UCSD-AML1 (cell line): Measurements from ENCODE around the gene DAAM2.

ENCODE experiments used
- DNase-seq: peaks from one replicate; lab custom pipeline; 2025; ENCODE audit not compliant: unreplicated experiment; lab: John Stamatoyannopoulos, UW

DAAM2 gene

DNA sequence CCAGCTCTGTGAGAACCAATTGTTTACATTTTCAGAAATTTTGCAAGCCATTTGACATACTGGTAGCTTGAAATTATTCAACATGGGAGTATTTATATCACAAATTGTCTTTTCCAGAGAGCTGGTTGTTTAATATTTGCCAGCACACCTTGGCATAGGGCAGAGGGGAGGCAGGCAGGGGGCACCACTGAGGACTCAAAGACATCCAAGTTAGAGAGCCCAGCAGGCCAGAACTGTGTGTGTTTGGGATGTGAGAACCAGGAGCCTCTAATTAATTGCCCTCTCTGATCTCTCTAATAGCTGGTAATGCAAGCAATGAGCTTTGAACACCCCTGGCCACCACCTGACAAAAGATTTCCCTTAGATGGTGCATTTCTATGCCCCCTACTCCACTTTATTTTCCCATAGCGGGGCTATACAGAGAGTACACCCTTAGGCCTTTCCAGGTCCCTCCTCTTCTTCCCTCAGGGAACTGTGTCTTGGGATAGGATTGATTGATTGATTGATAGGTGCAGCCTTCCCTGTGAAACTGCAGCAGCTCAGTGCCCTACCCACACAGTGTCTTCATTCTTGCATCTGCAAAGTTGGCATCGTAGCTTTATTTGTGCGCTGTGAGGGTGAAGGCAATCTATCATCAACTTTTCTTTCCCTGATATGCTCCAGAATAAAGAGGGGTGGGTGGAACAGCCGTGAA is 112.9 kb downstream of the DAAM2 start:
- DNase-seq = no peak

DNA sequence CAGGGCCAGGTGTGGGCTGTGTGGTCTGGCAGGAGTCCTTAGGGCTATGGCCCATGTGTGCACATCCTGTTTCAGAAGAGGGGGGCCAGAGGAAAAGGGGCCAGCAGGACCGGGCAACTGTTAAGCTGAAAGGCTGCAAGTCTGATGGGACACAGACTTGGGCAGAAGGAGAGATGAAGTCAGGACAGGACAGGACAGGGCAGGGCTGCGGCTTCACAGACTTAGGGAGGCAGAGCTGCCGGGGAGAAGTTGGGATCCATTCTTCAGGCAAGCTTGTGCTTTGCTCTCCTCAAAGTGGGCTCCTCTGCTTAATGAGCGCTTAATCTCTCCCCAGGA is 113.4 kb downstream of the DAAM2 start:
- DNase-seq = no peak

DNA sequence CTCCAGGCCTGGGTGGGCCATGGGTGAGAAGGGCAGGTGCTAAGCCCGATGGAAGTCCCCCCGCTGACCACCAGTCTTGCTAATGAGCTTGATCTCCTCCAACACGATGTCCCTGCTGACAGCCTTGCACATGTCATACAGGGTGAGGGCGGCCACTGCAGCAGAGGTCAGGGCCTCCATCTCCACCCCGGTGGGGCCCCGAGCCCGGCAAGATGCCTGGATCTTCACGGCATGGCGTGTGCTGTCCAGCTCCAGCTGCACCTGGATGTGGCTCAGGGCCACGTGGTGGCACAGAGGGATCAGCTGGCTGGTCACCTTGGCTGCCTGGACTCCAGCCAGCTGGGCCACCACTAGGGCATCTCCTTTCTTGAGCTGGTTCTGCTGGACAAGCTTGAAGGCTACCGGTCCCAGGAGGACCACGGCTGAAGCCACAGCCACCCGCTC is 114.2 kb downstream of the DAAM2 start:
- DNase-seq = no peak

DNA sequence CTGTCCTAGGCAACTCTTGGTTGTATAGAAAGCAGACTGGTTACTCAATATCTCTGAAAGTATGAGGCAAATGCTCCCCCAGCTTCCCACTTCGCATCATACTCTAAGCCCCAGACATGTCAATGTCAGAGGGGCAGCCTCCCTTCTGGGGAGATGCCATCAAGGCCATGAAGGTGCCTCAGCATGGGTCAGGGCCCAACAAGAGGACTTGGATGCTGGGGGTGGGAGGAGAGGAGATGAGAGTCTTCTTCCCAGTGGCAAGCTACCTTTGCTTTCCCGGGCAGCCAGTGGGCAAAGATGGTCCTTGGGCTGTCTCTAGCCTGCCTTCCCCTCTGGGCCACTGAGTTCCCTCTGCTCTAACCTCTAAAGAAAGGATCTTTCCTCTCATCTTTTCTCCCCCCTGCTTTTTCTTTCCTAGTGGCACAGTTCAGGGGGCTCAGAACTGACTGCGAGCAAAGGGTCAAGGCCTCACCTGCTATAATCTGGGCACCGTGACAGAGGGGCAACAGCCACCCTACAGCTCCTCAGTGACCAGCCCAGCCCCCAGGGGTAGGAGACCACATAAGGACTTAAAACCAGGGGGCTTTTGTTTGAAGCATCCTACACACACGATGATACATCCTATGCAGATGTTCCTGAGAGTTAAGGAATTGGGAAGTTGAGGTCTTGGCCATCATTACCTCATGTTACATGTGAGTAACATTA is 115.8 kb downstream of the DAAM2 start:
- DNase-seq = no peak

DNA sequence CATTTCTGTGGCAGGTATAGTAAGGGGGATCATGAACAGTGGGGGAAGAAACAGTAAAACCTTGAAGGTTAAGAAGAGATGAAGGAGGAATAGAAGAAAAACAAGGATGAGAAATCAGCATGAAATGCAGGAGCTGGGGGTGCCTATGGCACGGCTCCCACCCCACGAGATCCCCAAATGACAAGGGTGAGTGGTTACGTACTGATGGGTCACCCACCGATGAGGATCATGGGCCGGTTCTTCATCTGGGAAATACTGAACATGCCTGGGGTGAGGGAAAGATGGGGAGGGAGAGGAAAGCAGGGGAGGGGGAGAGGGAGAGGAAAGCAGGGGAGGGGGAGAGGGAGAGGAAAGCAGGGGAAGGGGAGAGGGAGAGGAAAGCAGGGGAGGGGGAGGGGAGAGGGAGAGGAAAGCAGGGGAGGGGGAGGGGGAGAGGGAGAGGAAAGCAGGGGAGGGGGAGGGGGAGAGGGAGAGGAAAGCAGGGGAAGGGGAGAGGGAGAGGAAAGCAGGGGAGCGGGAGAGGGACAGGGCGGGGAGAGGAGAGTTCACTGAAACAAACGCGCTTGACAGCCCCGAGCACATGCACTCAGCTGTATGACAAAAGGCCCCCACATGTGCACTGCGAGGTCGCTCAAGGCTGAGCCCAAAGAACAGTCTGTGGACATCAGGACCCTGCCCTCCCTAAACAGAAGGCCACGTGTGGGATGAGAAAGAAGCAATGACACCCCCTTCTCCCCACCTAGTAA is 116.8 kb downstream of the DAAM2 start:
- DNase-seq = no peak

DNA sequence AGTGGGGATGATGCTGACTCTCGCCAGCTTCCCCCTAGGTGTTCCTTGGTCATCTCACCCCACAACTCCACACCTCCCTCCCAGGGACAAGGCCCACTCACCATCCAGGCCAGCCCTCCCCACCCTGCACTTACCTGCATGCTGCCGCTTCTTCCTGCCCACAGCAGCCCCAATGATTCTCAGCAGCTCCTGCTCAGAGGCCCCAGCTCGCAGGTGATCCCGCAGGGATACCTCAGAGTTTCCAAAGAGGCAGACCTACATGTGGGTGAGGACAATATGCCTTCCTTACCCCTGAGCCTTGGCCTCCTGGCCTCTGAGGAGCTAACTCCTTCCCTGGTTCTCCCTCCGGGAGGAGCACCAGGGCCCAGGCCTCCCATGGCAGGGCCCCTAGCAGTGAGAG is 117.5 kb downstream of the DAAM2 start:
- DNase-seq = no peak

DNA sequence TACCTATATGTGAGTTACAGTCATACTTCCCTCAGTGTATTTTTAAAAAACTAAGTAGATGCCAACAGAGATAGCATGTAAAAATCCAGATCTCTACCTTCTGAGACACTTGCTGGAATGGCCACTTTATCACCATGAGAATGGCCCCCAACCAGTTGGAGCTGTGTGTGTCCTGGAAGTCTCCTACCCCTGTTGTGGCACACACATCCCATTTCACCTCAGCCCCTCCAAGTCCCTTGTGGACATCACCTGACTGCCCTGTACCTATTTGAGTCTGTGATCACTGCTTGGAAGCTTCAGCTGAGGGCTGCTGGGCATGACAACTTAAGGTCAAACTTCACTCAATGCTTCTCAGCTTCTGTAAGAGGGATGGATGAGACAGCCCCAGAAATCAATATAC is 118.0 kb downstream of the DAAM2 start:
- DNase-seq = no peak

DNA sequence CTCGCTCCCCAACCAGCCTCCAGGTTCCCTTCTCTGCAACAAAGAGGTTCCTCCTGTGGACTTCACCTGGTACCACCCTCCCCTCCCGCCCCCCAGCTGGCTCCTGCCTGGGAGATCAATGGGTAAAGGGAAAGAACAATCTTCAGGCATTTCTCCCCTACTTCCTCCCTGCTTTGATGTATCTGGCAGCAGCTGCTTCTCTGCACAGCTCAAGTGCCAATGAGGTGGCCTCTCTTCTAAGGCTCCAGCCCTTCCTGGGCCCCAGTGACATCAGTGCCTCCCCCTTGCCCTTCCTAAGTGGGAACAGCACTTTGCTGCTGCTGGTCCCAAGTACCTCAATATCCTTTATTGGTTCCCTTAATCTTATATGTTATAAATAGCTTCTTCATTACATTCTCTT is 118.6 kb downstream of the DAAM2 start:
- DNase-seq = no peak

DNA sequence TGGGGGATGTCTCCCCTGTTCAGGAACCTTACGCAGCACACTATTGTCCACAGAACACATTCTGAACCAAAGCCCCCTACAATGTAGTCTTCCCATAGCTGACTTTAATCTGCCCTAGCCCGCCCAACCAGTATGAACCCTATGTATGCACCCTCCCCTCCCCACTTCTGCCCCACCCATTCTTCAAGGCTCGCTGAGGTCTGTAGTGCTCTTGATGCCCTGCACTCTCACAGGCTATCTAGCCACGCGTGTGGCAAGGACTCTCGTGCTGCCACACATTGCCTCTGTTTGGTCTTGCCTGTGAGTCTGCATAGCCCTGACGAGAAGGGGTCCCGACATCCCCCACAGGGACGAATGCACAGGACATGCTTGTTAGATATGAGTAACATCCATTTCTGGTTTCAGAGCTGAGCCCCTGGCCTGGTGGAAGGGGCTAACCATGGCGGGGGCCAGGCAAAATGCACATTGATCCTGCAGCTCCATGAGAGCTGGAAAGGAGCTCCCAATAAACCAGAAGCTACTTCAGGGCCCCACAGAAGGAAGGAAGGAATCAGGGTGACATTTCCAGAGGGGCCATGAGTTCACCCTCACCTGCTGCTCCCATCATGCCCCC is 119.4 kb downstream of the DAAM2 start:
- DNase-seq = no peak

DNA sequence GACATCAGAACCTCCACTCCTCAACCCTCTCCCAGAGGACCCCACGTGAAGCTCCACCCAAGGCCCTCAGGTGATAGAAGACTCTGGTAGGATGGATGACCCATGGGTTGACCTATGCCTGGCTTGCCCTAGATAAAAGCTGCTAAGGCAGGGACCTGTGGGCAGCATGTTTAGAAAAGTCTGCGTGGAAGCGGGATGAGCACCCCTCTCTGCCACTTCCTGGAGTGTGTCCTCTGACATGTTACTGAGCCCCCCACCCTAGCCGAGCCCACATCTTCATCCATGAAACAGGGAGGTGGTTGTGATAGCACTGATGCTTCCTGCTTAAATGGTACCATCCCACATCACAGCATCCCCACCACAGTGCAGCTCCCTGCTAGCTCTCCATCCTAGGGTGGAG is 120.3 kb downstream of the DAAM2 start:
- no peak for DNase-seq

DNA sequence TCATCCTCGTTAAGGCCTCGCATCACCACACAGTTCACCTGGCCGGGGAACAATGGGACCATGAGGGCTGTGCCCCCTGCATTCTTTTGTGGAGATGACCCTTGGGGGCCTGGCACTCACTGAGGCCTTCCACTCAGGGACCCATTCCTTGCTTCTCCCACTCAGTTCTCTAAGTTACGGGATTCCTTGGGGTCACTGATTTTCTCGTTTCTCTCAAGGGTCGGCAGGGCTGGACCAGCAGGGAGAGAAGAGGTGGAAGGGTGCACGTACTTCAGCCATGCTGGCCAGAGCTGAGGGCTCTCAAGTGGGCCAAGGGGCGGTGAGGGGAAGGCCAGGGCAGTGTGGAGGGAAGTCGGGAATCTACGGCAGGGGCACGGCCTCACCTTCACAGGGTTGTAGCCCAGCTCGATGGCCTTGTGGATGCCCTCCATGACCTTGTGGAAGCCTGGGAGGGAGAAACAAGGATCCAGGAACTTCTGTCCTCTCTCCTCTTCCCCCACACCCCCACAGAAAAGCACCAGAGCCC is 121.3 kb downstream of the DAAM2 start:
- DNase-seq = no peak

DNA sequence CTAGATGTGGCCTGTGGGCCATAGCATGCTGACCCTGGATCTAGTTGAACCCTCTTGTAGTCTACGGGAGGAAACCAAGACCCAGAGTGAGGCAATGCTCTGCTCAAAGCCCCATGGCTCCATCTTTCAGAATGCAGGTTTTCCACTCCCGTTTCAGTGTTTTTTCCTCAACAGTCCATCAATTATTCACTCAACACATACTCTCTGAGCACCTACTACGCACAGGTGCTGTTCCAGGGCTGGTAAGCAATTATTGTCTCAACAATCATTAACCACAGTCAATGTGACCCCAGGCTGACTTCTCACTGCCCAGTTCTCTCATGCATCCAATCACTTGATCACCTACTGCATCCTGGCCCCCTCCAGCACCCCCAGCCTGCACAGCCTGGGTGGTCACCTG is 122.1 kb downstream of the DAAM2 start:
- no peak for DNase-seq

DNA sequence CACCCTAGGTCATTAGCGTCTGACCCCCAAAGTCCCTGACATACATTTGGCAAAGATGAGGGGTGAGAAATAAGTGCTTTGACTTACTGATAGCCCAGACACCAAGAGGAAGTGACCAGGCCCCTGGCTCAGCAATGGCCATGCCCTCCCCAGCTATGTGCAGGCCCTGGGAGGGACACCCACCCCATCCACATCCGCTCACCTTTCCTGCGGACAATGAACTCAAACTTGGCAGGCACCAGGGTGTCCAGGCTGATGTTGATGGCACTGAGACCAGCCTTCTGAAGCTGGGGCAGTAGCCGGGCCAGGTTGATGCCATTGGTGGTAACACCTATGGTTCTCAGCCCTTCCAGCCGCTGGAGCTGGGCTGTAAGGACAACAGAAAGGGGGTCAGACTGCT is 123.7 kb downstream of the DAAM2 start:
- no peak for DNase-seq

DNA sequence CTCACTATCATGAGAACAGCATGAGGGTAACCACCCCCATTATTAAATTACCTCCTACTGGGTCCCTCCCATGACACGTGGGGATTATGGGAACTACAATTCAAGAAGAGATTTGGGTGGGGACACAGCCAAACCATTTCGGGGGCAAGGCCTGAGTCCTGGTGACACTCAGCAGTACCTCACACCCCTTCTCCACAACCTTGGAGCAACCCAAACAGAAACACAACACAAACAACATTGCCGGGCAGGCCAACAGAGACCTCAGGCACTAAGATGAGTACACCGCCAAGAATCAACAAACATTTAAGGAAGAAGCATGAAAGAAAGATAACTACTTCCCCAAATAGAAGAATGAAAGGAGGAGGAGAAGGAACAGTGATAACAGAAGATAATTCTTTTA is 125.2 kb downstream of the DAAM2 start:
- DNase-seq = no peak

DNA sequence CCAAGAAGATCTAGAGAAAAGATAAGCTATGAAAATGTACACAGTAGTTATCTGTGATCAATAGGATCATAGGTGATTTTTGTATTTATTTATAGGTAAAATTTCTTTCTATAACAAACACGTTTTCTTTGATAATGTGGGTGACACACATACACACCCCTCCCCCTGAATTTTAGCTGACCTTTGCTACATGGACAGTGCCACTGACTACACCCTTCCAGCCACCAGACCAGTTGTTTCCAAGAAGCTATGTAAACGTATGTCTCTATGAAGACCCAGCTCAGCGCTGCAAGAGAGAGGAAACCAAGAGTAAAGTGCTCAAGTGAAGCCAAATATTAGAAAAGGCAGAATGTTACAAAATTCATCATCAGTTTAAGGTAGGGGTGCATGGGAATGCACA is 125.8 kb downstream of the DAAM2 start:
- DNase-seq = no peak

DNA sequence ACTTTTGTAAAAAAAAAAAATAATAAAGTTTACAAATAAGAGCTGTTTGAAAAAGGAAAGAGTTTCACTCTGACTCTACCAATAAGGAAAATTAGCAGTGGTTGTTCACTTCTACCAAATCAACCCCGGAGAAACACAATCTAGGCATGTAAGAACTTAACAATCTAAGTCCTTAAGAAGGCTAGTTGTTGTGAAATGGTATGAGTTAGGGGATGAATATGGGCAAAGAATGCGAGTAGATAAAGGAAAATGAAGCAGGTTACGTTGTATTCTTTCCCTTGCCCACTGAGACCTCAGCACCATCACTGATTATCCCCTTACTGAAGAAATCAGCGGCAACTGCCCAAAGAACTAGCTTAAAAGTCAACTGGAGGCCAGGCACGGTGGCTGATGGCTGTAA is 126.7 kb downstream of the DAAM2 start:
- DNase-seq = no peak

DNA sequence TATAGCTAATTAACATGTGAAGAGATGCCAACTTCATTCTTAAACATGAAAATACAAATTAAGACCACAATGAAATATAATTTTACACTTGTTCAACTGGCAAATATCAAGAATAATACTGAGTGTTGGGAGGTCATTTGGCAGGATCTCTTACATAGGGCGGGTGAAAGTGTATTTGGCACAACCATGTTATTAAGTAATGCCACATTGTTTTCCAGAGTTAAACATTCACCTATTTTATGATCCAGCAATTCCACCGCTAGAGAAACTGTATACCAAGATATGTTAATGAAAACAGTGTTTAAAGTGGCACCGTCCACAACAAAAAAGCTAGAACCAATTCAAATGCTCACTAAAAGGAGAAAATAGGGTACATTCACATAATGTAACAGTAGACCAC is 128.0 kb downstream of the DAAM2 start:
- no peak for DNase-seq

DNA sequence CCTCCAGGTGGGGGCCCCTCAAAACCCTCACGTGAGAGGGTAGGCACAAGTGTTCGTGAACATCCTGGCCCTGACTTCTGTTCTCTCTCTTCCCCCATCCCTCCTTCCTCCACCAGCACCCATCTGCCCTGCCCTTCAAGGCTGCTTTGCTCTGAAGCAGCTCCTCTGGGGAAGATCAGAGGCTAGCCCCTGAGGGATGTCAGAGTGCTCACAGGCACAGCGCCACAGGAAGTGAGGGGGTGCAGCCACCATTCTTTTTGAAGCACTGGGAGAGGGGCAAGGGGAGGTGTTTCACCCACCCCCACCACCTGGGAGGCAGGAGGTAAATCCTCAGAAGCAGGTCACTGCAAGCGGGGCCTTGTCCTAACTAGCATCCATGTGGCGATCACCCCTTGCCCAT is 130.6 kb downstream of the DAAM2 start:
- no peak for DNase-seq

DNA sequence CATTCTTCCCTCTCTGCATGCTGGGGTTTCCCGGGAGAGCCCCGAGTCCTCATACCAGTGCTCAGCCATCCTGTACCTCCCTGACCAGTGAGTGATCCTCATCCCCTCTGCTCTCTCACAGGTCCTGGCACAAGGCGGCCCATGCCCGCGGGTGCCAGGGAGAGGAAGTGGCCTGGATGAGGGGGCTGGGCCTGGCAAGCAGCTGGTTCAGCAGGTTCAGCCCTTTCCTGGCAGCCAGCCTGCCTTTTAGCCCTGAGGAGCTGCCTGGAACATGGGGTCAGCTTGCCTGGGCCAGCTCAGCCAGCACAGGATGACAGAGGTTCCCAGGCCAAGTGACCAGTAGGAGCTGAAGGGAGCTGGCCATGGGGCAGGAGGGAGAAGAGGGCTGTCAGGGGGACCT is 131.2 kb downstream of the DAAM2 start:
- no peak for DNase-seq

DNA sequence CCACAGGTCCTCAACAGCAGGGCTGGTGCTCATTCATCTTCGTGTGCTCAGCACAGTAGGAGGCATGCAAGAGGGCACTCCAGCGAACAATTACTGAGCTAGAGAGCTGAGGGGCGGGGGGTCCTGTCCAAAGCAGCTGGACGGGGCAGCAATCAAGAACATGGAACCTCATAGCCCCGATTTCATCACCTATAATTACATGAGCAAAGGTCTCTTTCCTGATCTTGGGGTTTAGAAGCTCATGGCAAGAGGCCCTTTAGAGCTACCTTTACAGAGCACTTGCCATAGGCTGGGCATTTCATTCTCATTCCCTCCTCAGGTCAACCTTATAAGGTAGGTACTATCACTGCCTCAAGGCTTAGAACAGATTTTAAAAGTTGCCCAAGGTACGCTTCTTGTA is 131.7 kb downstream of the DAAM2 start:
- no peak for DNase-seq

DNA sequence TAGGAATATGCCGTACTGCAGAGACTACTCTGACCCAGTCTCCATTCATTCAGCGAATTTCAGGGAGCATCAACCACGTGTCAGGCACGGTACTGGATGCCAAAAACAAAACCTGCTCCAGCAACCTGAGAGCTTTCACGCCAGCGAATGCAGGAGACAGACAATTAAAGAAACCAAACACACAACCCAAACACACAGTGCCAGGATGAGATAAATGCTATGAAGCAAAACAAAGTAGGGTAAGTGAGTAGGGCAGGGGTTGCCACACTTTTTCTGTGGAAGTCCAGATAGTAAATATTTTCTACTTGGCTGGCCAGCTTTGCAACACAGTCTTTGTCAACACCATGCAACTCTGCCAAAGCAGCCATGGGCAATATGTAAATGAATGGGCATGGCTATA is 132.1 kb downstream of the DAAM2 start:
- no peak for DNase-seq
